Karpas-422 (cell line): ENCODE data around the gene PROB1. TPM values are rescaled to one million over a fixed set of nuclear protein-coding genes. Genes with fewer than 3 reads are reported as not detected.
A peak's percentile ranks its signal among the peaks of the same experiment; 100 is the strongest.

Experiments used
- DNase-seq: peaks from one replicate; pipeline ENCODE4 v3.0.0-alpha.2; 2015
- H2AFZ ChIP-seq: fragments of 200-600 bp; sonication (generic); 2 replicates; pipeline ENCODE4 v1.6.1; 2014; ENCODE audit warnings: antibody characterized with exemption, low read length, mixed read lengths
- H3K27ac ChIP-seq: fragments of 200-600 bp; sonication (generic); 2 replicates; pipeline ENCODE4 v1.5.1; 2014; ENCODE audit warnings: mild to moderate bottlenecking, low read length, moderate library complexity
- H3K27me3 ChIP-seq: fragments of 200-600 bp; sonication (generic); 2 replicates; pipeline ENCODE4 v1.6.1; 2014; ENCODE audit warnings: low read length, mixed read lengths
- H3K36me3 ChIP-seq: fragments of 200-600 bp; sonication (generic); 2 replicates; pipeline ENCODE4 v1.6.1; 2014; ENCODE audit warnings: low read length, mixed read lengths; ENCODE audit not compliant: insufficient read depth
- H3K4me1 ChIP-seq: fragments of 200-600 bp; sonication (generic); 2 replicates; pipeline ENCODE4 v1.6.1; 2014; ENCODE audit warnings: mild to moderate bottlenecking, low read length, mixed read lengths
- H3K4me2 ChIP-seq: fragments of 200-600 bp; sonication (generic); 2 replicates; pipeline ENCODE4 v1.6.1; 2014; ENCODE audit warnings: low read length, low read depth, mild to moderate bottlenecking; ENCODE audit not compliant: poor library complexity, severe bottlenecking
- H3K4me3 ChIP-seq: fragments of 200-600 bp; sonication (generic); 2 replicates; pipeline ENCODE4 v1.5.1; 2014; ENCODE audit warnings: mild to moderate bottlenecking, antibody characterized with exemption, low read length, mixed read lengths
- H3K79me2 ChIP-seq: fragments of 200-600 bp; sonication (generic); 2 replicates; pipeline ENCODE4 v1.6.1; 2014; ENCODE audit warnings: mild to moderate bottlenecking, low read length, mixed read lengths
- H3K9ac ChIP-seq: fragments of 200-600 bp; sonication (generic); 2 replicates; pipeline ENCODE4 v1.6.0; 2014; ENCODE audit warnings: low read length
- H3K9me2 ChIP-seq: fragments of 200-600 bp; sonication (generic), shearing (Covaris generic); replicated peaks from 2 replicates; pipeline ENCODE4 v1.6.0; 2014; ENCODE audit warnings: mild to moderate bottlenecking, low read length, moderate library complexity; ENCODE audit not compliant: insufficient read depth
- H3K9me3 ChIP-seq: fragments of 300-700, 200-600 bp; sonication (generic); 2 replicates; pipeline ENCODE4 v1.6.1; 2014; ENCODE audit warnings: low read length, mixed read lengths
- H4K20me1 ChIP-seq: fragments of 200-600 bp; sonication (generic); 2 replicates; pipeline ENCODE4 v1.6.1; 2014; ENCODE audit warnings: mild to moderate bottlenecking, antibody characterized with exemption, low read length, low read depth; ENCODE audit not compliant: insufficient read depth
- total RNA-seq: library from RNA; depleted of rRNA; stranded (reverse); fragments of >200 nt; shearing (Covaris generic); gene quantifications from 2 replicates; pipeline ENCODE4 v1.2.3, GENCODE V29; 2014; ENCODE audit warnings: low replicate concordance

PROB1 gene
- total RNA-seq, 1 experiment from 2014 or later, result 0.78 TPM

DNA sequence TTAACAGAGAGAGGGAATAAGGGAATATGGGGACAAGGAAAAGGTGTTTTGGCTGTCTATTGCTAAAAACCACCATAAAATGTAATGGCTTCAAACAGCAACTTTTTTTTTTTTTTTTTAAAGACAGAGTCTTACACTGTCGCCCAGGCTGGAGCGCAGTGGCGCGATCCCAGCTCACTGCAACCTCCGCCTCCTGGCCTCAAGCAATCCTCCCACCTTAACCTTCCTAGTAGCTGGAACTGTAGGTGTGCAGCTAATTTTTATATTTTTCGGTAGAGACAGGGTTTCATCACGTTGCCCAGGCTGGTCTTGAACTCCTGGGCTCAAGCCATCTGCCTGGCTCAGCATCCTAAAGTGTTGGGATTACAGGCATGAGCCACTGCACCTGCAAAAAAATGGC is 13.3 kb upstream of the PROB1 start:
- no peaks in the 10 kb centered on the region for H3K79me2 ChIP-seq
- H3K27me3 ChIP-seq, result no peaks in the 10 kb centered on the region
- H3K4me3 ChIP-seq, result peak overlapping the region; percentile 45; the same call in 1 of the 2 replicates
- H3K9ac ChIP-seq, result peak overlapping the region; percentile 52; the same call in 1 of the 2 replicates
- no peaks in the 10 kb centered on the region for H3K9me3 ChIP-seq
- no peaks in the 10 kb centered on the region for H4K20me1 ChIP-seq
- DNase-seq, result no peak
- no peaks in the 10 kb centered on the region for H3K9me2 ChIP-seq
- H3K4me1 ChIP-seq, result peaks cover 47% of the 10 kb centered on the region
- H3K27ac ChIP-seq, result peak overlapping the region; percentile 82
- peak overlapping the region; percentile 71 for H3K4me2 ChIP-seq
- no peaks in the 10 kb centered on the region for H3K36me3 ChIP-seq
- peak overlapping the region; percentile 96 for H2AFZ ChIP-seq

DNA sequence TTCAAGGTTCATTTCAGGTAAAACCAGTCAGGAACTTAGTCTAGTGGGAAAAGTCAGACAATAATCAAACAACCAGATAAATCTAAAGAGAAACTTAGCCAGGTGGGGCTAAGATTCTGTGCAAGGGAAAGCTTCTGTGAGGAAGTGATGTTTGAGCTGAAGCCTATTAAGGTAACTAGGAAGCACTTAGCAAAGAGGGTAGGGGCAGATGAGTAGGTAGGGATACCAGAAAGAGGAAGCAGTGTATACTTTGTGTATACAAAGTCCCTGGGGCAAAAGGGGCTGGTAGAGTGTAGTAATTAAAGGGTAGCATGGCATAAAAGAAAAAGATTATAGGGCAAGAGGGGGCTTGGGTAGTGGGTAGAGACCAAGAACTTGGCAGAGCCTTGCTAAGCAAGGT is 12.6 kb upstream of the PROB1 start:
- Histone ChIP-seq H3K4me3 (peak overlapping the region; percentile 45), H3K79me2 (no peaks in the 10 kb centered on the region), H3K9ac (peak overlapping the region; percentile 52; the same call in 1 of the 2 replicates), H3K36me3 (no peaks in the 10 kb centered on the region), H3K4me1 (peaks cover 54% of the 10 kb centered on the region), H3K27ac (peak overlapping the region; percentile 82), H3K9me2 (no peaks in the 10 kb centered on the region), H3K27me3 (no peaks in the 10 kb centered on the region), H3K4me2 (peak overlapping the region; percentile 71), H4K20me1 (no peaks in the 10 kb centered on the region), H2AFZ (peak overlapping the region; percentile 96), H3K9me3 (no peaks in the 10 kb centered on the region)
- peak; percentile 88 for DNase-seq

DNA sequence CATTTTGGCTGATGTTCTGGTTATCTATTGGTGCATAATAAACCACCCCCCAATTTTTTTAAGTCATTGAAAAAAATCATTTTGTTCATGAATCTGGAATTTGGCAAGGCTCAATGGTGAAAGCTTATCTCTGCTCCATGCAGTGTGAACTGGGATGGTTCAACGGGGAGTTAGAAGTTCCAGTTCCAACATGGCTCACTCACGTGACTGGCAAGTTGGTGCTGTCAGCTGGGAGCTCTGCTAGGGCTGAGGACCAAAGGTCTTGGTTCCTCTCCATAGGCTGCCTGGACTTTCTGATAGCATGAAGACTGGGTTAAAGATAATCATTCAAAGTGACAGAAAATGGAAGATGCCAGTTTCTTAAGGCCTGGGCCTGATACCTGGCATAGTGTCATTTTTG is 12.1 kb upstream of the PROB1 start:
- peak overlapping the region; percentile 82 for H3K27ac ChIP-seq
- H3K4me1 ChIP-seq, result peaks cover 55% of the 10 kb centered on the region
- H3K9ac ChIP-seq, result peak overlapping the region; percentile 23; the same call in 1 of the 2 replicates
- no peaks in the 10 kb centered on the region for H4K20me1 ChIP-seq
- H3K4me2 ChIP-seq, result peak overlapping the region; percentile 71
- no peaks in the 10 kb centered on the region for H3K9me3 ChIP-seq
- no peak overlapping the region for H3K4me3 ChIP-seq
- no peaks in the 10 kb centered on the region for H3K36me3 ChIP-seq
- H3K79me2 ChIP-seq, result no peaks in the 10 kb centered on the region
- H2AFZ ChIP-seq, result peak overlapping the region; percentile 96
- no peaks in the 10 kb centered on the region for H3K27me3 ChIP-seq
- no peak for DNase-seq
- H3K9me2 ChIP-seq, result no peaks in the 10 kb centered on the region

DNA sequence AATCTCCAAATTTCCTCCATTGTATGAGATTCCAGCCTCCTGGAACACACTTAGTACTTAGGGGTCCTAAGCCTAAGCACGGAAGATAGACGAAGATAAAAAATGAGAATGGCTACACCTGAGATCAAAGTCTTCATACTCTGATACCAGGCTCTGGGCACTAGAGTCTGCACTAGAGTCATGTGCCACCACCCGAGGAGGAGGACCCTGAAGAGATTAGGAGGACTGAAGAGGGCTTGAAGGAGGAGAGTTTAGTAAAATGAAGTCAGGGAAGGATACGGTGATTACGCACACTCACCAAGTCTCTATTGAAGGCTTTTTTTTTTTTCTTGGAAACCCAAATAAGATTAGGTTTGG is 9.6 kb upstream of the PROB1 start:
- Histone ChIP-seq H3K27me3 (no peaks in the 10 kb centered on the region), H3K27ac (peak overlapping the region; percentile 77), H3K4me3 (peak overlapping the region; percentile 70), H2AFZ (peak overlapping the region; percentile 74), H3K4me1 (peaks cover 46% of the 10 kb centered on the region), H3K36me3 (no peaks in the 10 kb centered on the region), H3K4me2 (peak overlapping the region; percentile 92), H3K79me2 (no peaks in the 10 kb centered on the region), H3K9me2 (no peaks in the 10 kb centered on the region), H3K9ac (peak overlapping the region; percentile 71), H4K20me1 (no peaks in the 10 kb centered on the region), H3K9me3 (no peaks in the 10 kb centered on the region)
- DNase-seq, result no peak

DNA sequence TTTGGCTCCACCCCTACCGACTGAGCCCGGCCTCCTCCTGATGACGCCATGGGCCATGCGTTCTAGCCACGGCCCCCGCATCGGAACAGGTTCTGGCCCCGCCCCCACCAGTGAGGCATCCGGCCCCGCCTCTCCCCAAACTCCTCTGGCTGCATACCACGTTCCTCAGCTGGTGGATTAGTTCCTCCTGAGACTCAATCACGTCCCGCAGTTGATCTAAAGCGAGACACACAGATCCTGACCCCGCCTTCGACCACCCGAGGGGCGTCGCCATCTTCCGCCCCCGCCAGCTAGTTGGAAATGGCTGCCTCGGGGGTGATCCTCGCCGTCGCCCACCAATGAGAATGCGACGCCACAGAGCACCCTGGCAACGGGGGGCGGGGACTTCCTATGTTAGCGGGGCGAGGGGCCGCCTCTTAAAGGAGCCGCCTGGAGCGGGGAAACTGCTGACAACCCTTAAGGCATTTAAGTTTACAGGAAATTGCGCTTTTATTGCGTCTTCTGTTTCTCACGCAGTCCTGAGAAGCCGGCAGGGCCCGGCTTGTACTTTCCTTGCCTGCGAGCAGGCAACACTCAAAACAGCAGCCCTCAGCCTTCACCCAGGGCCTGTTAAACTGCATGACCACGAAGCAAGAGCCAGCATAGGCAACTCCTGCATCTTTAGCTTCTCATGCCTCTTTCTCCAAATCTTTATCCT is 9.0 kb upstream of the PROB1 start, which contains the start of gene SPATA24:
SPATA24 (minus strand) TSS at position 303 of the 697 bp plus-strand sequence; CDS start at position 274, 29 bp downstream.
- DNase-seq, result peak; percentile 98
- peak within 1 kb of the TSS; percentile 92 for H3K4me2 ChIP-seq
- no peaks in the 10 kb centered on the region for H3K79me2 ChIP-seq
- H3K36me3 ChIP-seq, result no peaks in the 10 kb centered on the region
- no peaks in the 10 kb centered on the region for H3K27me3 ChIP-seq
- H3K4me1 ChIP-seq, result peaks cover 42% of the 10 kb centered on the region
- peak within 1 kb of the TSS; percentile 74 for H2AFZ ChIP-seq
- H3K27ac ChIP-seq, result peak within 1 kb of the TSS; percentile 77
- H3K9ac ChIP-seq, result peak within 1 kb of the TSS; percentile 71
- peak within 1 kb of the TSS; percentile 70 for H3K4me3 ChIP-seq
- H4K20me1 ChIP-seq, result no peaks in the 10 kb centered on the region
- H3K9me2 ChIP-seq, result no peaks in the 10 kb centered on the region
- no peaks in the 10 kb centered on the region for H3K9me3 ChIP-seq

DNA sequence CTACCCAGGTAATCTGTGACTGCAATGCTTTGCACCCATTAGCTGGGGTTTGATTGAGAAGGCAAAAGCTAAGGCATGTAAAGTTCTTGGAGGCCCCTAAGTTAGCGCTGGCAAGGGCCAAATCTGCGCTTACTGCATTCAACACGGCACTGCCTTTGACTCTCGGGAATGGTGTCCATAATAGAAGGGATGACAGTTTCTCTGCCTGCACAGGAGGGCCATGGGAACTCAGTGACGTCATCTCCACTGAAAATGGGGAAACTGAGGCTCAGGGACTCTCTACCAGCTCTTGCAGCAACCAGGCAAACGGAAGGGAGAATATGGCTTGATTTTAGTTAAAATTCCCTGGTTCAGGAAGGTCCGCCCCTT is 8.5 kb upstream of the PROB1 start:
- Histone ChIP-seq H3K9me2 (no peaks in the 10 kb centered on the region), H2AFZ (0 out of 2 replicates have a peak overlapping the region, but pooled peaks have one; percentile 26), H3K4me1 (peaks cover 37% of the 10 kb centered on the region), H3K9ac (peak overlapping the region; percentile 71), H3K27ac (peak overlapping the region; percentile 77), H3K4me2 (peak overlapping the region; percentile 92), H3K4me3 (peak overlapping the region; percentile 70), H3K79me2 (no peaks in the 10 kb centered on the region), H3K9me3 (no peaks in the 10 kb centered on the region), H4K20me1 (no peaks in the 10 kb centered on the region), H3K27me3 (no peaks in the 10 kb centered on the region), H3K36me3 (no peaks in the 10 kb centered on the region)
- DNase-seq, result peak; percentile 55

DNA sequence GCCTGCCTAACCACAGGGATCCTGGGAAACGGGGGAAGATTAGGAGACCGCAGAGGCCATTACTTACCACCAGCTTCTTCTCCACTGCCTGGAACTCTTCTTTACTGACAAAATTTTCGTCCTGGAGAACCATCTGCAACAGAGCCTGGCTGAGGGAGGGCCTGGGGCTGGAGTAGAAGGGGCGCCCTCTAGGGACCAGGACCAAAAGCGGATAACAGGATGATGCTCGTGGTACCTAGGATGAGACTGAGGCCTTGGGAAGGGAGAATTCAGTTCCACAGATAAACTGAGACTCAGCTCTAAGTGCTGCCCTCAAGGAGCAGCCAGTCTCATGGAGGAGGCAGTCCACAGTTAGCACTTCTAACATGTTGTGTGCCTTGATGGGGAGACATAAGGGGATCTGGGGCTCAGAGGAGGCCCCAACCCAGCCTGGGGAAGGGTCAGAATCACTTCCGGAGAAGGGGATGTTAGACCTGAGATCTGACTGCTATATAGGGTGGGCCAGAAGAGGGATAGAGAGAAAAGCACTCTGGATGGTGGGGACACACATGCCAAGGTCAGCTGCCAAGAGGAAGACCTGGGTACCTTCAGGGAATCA is 7.8 kb upstream of the PROB1 start:
- H4K20me1 ChIP-seq, result no peaks in the 10 kb centered on the region
- H3K27ac ChIP-seq, result peak overlapping the region; percentile 77
- H2AFZ ChIP-seq, result no peak overlapping the region
- no peaks in the 10 kb centered on the region for H3K36me3 ChIP-seq
- no peaks in the 10 kb centered on the region for H3K79me2 ChIP-seq
- peak overlapping the region; percentile 70 for H3K4me3 ChIP-seq
- H3K4me2 ChIP-seq, result peak overlapping the region; percentile 92
- H3K27me3 ChIP-seq, result no peaks in the 10 kb centered on the region
- peaks cover 30% of the 10 kb centered on the region for H3K4me1 ChIP-seq
- H3K9ac ChIP-seq, result peak overlapping the region; percentile 71
- H3K9me3 ChIP-seq, result no peaks in the 10 kb centered on the region
- DNase-seq, result no peak
- H3K9me2 ChIP-seq, result no peaks in the 10 kb centered on the region

DNA sequence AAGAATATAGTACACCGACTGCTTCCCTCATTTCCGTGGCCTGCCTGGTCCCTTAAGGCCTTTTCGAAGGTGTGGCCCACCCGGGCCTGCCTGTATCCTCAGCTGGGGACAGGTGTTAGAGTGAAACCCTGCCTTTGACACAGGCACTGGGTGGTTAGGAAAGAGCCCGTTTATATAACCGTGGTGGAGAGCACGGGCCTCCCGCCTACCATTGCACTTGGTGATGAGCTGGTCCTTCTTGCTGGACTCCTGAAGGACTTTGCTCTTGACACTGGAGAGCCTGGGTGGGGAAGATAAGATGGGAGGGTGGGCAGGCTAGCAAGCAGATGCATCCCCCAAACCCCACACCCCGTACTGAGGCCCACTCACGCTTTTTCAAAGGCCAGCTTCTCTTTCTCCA is 6.6 kb upstream of the PROB1 start:
- H3K9me2 ChIP-seq, result no peaks in the 10 kb centered on the region
- H2AFZ ChIP-seq, result no peak overlapping the region
- H3K27me3 ChIP-seq, result no peaks in the 10 kb centered on the region
- peaks cover 19% of the 10 kb centered on the region for H3K4me1 ChIP-seq
- H3K79me2 ChIP-seq, result no peaks in the 10 kb centered on the region
- no peak for DNase-seq
- H3K9ac ChIP-seq, result no peak overlapping the region
- H3K4me2 ChIP-seq, result no peak overlapping the region
- no peaks in the 10 kb centered on the region for H4K20me1 ChIP-seq
- H3K36me3 ChIP-seq, result no peaks in the 10 kb centered on the region
- no peaks in the 10 kb centered on the region for H3K9me3 ChIP-seq
- no peak overlapping the region for H3K27ac ChIP-seq
- H3K4me3 ChIP-seq, result no peak overlapping the region
